ENCODE results near the gene LRMDA.

DNA sequence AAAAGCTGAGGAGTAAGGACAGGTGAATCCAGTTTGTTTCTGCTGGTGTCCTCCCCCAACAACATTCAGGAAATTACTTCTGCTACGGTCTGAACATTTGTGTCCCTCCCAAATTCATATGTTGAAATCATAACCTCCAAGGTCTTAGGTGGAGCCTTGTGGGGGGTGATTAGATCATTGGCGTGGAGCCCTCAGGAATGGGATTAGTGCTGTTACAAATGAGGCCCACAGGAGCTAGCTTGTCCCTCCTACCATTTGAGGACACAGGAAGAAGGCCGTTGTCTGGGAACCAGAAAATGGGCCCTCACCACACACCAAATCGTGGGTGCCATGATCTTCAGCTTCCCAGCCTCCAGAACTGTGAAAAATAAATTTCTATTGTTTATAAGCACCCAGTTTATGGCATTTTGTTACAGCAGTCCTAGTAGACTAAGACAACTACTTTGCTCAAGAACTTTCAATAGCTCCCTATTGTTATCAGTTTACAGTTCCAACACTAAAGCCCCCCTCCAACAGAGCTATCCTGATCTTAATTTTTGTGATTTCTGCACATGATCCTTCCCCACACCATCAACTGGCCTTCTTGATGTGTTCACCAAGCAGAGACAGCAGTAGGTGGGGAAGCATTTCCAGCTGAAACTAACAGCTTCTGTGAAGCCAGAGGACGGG lies 2.1 kb upstream of the LRMDA start:
- TF ChIP-seq, protein P1, sequence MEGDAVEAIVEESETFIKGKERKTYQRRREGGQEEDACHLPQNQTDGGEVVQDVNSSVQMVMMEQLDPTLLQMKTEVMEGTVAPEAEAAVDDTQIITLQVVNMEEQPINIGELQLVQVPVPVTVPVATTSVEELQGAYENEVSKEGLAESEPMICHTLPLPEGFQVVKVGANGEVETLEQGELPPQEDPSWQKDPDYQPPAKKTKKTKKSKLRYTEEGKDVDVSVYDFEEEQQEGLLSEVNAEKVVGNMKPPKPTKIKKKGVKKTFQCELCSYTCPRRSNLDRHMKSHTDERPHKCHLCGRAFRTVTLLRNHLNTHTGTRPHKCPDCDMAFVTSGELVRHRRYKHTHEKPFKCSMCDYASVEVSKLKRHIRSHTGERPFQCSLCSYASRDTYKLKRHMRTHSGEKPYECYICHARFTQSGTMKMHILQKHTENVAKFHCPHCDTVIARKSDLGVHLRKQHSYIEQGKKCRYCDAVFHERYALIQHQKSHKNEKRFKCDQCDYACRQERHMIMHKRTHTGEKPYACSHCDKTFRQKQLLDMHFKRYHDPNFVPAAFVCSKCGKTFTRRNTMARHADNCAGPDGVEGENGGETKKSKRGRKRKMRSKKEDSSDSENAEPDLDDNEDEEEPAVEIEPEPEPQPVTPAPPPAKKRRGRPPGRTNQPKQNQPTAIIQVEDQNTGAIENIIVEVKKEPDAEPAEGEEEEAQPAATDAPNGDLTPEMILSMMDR (IDR thresholded peaks at IDR 0.05) = no peak
- TF ChIP-seq POLR2A (IDR thresholded peaks at IDR 0.05) = no peak
